GM06990 (cell line): ENCODE data around the gene ZNF32.

Experiments
- DNase-seq: peaks from one replicate; pipeline ENCODE4 v3.0.0-alpha.2; 2011; ENCODE audit not compliant: insufficient read length; ENCODE audit errors: extremely low read depth
- H3K27me3 ChIP-seq: replicated peaks from 2 replicates; pipeline ENCODE4 v1.6.0; 2011; ENCODE audit warnings: low read length; ENCODE audit not compliant: control insufficient read depth, insufficient read depth
- H3K36me3 ChIP-seq: 2 replicates; pipeline ENCODE4 v1.5.1; 2011; ENCODE audit warnings: low read length; ENCODE audit not compliant: control insufficient read depth, insufficient read depth
- H3K4me3 ChIP-seq: replicated peaks from 2 replicates; pipeline ENCODE4 v1.5.1; 2011; ENCODE audit warnings: low read depth, mild to moderate bottlenecking, control low read depth, low read length
- CTCF ChIP-seq: IDR thresholded peaks from 2 replicates; pipeline ENCODE4 v1.5.1; 2011; ENCODE audit warnings: low read length, control low read depth, mild to moderate bottlenecking, inconsistent platforms; ENCODE audit not compliant: insufficient read depth, poor library complexity, severe bottlenecking

The ZNF32 gene

GRCh38 chr10:43683451-43684291 is 35.0 kb upstream of the ZNF32 start:
- Histone ChIP-seq H3K27me3 (no peaks in the 10 kb centered on the region; the same call in 1 of the 2 replicates), H3K36me3 (no peaks in the 10 kb centered on the region), H3K4me3 (no peak overlapping the region)
- no peak for DNase-seq
- TF ChIP-seq CTCF, result peak; percentile 72

DNA sequence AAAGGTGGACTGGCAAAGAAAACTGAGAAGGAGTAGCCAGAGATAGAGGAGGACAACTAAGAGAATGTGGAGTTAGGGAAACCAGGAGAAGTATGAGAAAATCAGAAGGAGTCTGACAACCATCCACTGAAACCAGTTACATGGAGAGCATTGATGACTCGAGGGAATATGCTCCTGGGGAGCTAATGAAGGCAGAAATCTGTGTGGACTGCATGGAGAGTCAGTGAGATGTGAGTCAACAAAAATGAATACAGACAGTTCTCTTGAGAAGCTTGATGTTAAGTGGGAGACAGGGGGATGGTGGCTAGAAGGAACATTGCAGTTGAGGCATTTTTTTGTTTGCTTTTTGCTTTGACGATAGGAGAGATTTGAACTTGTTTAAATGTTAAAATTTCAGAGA is 34.3 kb upstream of the ZNF32 start:
- no peak for DNase-seq
- TF ChIP-seq CTCF, result no peak

DNA sequence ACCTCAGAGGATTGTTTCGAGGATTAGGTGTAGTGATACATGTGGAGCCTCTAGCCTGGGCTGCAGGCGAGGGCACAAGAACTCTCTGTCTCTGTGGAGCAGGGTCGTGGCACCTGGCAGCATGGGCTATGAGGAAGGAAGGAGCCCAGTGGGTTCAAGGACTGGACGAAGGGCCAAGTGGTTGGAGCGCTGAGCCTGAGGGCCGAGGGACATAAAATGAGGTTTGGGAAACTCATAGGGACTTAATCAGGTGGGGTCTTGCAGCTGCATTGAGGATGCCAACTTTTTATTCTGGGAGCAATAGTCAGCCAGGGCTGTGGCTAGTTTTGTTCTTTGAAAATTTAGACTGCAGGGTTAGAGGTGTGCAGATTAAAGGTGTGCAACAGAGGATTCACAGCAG is 33.0 kb upstream of the ZNF32 start:
- Histone ChIP-seq H3K27me3 (no peaks in the 10 kb centered on the region; the same call in 1 of the 2 replicates), H3K4me3 (no peak overlapping the region), H3K36me3 (no peaks in the 10 kb centered on the region)
- DNase-seq, result no peak
- no peak for TF ChIP-seq CTCF

More for the DNA sequence above, 34.3 kb upstream of the ZNF32 start:
- Histone ChIP-seq H3K4me3 (no peak overlapping the region), H3K36me3 (no peaks in the 10 kb centered on the region), H3K27me3 (no peaks in the 10 kb centered on the region; the same call in 1 of the 2 replicates)

DNA sequence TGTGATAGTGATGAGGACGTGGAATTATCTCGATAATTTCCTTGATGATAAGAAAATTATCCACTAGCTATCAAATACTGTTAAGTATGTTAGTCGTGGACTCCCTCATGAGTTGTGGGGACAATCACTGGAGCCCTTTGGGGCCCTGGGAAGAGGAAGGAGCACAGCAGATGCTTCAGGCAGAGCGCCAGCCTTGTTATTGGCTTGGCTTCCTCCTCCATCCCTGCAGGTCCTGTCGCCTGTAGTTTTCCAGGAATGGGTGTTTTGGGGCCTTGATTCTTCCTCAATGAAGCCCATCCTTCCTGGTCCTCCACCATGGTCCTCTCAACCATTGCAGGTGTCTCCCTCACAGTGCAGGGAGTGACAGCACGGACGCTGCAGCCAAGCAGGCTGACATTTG is 32.5 kb upstream of the ZNF32 start:
- Histone ChIP-seq H3K36me3 (no peaks in the 10 kb centered on the region), H3K27me3 (no peaks in the 10 kb centered on the region; the same call in 1 of the 2 replicates), H3K4me3 (no peak overlapping the region)
- no peak for DNase-seq
- TF ChIP-seq CTCF, result no peak

GRCh38 chr10:43680035-43680434 is 31.4 kb upstream of the ZNF32 start:
- DNase-seq, result no peak
- H3K27me3 ChIP-seq, result no peaks in the 10 kb centered on the region
- H3K4me3 ChIP-seq, result no peak overlapping the region
- H3K36me3 ChIP-seq, result no peaks in the 10 kb centered on the region
- no peak for TF ChIP-seq CTCF
